Suppressor macrophage treated with lipopolysaccharide for 4 hours (primary cell): Measurements from ENCODE around the gene GADD45B.
"Not testable (repeated sequence)": the region's sequence is repeated elsewhere in the genome, so short reads cannot be mapped to it uniquely, and the experiment has no call there.

Source experiments
- DNase-seq: peaks from one replicate; pipeline ENCODE4 v3.0.0-alpha.2; 2020

The GADD45B gene

DNA sequence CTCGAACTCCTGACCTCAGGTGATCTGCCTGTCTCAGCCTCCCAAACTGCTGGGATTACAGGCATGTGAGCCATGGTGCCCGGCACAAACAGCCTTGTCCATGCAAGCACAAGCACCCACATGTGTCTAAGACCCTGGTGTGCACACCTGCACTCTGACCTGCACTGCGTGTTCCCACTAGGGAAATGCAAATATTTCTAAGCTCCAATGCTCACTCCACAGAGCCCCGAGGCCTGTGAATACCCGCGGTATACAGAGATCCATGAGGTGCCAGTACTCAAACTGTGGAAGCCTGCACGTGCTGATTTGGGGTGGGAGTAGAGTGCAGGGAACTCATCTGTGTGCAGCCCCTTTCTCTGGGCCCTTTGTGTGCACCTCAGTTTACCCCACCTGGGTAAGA, 14.7 kb downstream of the GADD45B start:
- DNase-seq = no peak

GRCh38 chr19:2491130-2491801, 15.3 kb downstream of the GADD45B start:
- no peak for DNase-seq

DNA sequence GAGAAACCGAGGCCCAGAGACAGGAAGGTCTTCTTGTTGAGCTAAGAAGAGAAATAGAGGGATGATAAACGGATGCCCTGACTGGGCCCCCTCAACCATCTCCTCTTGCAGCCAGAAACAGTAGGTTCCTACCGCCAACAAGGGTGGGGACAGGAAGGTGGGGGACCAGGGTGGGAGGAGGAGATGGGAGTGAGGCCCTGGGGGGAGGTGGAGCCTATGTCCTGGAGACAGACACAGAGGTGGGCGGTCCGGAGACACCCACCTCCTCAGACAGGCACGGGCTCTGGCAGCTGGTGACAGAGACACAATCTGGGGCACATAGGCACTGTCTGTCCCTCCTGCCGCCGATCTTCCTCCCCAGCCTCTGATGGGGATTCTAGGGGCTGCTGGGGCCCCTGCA, 16.9 kb downstream of the GADD45B start:
- no peak for DNase-seq

DNA sequence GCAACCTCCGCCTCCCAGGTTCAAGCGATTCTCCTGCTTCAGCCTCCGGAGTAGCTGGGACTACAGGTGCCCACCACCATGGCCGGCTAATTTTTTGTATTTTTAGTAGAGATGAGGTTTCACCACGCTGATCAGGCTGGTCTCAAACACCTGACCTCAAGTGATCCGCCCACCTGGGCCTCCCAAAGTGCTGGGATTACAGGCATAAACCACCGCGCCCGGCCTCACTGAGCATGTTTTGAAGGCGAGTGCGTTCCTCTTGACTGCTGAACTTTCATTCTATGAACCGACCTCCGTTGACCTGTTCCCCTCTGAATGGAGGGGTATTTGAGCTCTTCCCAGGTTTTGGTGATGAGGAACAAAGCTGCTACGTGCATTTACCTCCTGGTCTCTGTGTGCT, 17.5 kb downstream of the GADD45B start:
- DNase-seq = not testable (repeated sequence)

- DNase-seq = no peak
Measured at GRCh38 chr19:2494084-2494446, 18.1 kb downstream of the GADD45B start.

DNA sequence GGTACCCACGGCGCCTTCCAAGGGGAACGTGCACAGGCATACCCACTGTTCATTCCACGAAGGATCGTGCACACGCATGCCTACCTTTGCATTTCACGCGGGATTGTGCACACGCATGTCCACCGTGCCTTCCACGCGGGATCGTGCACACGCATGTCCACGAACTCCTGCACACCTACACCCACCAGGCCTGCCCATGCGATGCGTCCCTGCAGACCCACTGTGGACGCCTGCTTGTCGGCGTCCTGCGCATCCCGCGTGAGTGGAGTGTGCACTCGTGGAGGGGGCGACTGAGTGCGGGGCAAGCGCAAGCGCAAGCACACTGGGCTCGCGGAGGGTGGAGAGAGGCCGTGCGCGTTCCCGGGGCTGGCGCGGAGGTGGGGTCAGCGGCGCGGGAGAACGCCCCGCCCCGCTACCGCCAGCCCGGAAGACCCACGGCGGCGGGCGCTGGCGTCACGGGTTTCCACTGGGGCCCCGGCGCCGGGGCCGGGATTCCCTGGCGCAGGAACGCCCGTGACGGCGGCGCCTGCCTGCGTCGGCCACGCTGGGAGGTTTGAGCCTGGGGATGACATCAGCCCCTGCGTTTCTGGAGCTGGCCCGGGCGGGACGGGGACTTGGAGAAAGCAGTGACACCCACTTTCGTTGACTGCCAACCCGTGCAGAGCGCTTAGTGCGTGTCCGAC, 18.7 kb downstream of the GADD45B start:
- DNase-seq = peak; percentile 93

DNA sequence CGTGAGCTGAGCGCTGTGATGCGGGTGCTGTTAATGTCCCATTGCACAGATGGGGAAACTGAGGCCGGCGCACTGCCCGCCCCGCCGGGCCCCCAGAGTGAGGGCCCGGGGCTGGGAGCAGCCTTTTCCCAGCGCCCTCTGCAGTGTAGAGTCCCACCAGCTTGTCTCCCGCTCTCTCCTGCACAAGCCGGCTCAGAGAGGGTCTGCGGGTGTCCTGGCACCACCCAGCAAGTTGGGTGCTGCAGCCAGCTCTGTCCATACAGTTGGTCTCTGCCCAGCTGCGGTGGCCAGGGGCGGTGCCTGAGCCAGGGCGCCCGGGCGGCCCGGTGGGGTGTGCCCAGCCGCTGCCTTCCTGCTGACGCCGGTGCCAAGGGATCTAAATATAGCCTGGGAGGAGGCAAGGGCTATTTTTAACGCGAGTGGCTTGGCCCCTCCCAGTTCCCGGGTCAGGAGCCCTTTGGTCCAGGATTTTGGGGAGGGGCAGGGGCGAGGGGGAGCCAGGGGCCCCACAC, 19.3 kb downstream of the GADD45B start:
- peak; percentile 66 for DNase-seq

- DNase-seq = no peak
Measured at GRCh38 chr19:2495651-2496316, 19.9 kb downstream of the GADD45B start.

GRCh38 chr19:2497186-2497585, 21.3 kb downstream of the GADD45B start:
- DNase-seq = no peak

DNA sequence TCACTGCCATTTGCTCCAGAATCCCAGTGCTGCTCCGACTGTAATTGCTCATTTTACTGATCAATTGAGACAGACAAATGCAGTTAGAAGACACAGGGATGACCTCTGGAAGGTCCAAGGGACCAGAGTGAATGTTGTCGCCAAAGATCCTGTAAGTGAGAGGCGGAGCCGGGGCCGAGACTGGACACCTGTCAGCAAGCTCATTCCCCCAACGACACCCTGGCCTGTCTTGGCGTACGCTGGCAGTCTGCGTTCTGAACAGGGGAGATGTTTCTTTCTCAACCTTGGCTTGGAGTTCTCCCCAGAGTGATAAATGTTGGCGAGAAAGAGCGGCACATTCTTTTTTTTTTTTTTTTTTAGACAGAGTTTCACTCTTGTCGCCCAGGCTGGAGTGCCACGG, 24.2 kb downstream of the GADD45B start:
- no peak for DNase-seq

GRCh38 chr19:2500841-2501261, 24.9 kb downstream of the GADD45B start:
- no peak for DNase-seq

DNA sequence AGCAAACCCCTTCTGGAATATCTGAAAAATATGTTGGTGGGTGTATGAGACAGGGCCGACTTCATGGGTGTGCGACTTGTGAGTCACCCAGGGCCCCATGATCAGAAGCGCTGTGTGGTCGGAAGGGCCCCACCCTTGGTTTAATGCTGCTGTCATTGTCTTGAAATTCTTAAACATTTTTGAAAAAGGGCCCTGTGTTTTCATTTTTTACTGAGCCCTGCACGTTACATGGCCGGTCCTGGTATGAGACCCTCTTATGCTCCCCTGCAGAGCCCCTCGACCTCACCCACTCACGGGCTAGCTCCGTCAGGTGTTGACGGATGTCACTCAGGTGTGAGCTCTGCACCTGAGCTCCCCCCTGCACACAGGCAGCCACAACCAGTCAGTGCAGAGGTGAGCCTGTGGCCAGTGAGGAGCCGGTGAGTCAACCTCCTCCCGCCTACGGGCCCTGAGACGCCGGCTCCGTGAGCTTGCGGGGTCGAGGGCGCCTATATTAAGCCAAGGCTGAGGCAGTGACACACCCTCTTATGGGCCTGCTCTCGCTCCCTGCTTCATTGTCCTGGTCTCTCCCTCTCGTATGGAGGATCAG, 27.7 kb downstream of the GADD45B start:
- DNase-seq = peak; percentile 76

- DNase-seq = not testable (repeated sequence)
Measured at GRCh38 chr19:2506656-2507055, 30.7 kb downstream of the GADD45B start.

GRCh38 chr19:2507109-2507508, 31.2 kb downstream of the GADD45B start:
- peak; percentile 76 for DNase-seq

DNA sequence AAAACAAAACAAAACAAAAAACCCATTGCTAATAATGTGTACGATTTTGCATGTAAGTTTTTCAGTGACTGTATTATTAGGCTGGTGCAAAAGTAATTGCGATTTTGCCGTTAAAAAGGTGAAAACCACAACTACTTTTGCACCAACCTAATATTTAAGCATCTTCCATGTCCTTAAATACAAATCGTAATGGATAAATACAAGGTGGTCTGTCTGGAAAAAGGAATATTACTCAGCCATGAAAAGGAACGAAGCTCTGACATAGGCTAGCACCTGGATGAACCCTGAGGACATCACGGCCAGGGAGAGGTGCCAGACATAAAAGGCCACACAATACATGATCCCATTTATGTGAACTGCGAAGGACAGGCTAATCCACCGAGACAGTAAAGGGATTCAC, 33.2 kb downstream of the GADD45B start:
- no peak for DNase-seq

GRCh38 chr19:2511570-2511969, 35.6 kb downstream of the GADD45B start:
- no peak for DNase-seq

GRCh38 chr19:2511991-2512390, 36.1 kb downstream of the GADD45B start:
- DNase-seq = no peak

- DNase-seq = no peak
Measured at GRCh38 chr19:2512523-2513431, 36.9 kb downstream of the GADD45B start.

DNA sequence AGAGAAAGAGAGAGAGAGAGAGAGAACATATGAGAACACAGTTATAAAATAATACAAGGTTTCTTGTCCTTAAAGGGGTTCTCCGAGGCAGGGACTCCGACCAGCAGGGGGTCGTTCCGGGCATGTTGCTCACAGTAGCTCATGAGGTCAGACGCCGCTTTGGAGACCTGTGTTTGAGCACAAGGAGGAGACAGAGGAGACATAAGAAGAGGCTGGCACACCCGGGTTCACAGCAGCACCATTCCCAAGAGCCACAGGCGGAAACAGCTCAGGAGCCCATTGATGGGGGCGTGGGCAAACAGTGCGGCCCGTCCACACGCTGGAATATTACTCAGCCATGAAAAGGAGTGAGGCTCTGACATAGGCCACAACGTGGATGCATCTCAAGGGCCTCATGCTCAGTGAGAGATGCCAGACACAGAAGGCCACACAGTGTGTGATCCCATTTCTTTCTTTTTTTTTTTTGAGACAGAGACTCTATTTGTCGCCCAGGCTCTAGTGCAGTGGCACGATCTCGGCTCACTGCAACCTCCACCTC, 39.1 kb downstream of the GADD45B start:
- DNase-seq = no peak

DNA sequence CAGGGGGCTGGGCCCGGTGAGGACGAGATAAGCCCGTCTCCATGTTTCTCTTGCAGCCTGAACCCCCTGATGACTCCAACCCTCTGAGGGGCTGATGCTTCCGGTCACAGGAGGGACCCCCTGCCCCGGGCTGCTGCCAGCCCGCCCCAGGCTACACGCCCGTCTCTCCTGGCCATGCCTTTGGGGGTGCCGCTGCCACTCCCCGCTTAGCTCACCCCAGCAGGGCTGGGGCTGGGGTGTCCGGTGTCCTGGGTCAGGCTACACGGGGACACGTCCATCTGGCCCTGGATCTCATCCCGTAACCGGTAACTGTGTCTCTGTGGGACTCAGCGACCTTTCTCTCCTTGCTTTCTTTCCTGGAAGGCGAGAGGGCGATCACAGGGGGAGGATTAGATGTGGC, 40.8 kb downstream of the GADD45B start:
- no peak for DNase-seq

DNA sequence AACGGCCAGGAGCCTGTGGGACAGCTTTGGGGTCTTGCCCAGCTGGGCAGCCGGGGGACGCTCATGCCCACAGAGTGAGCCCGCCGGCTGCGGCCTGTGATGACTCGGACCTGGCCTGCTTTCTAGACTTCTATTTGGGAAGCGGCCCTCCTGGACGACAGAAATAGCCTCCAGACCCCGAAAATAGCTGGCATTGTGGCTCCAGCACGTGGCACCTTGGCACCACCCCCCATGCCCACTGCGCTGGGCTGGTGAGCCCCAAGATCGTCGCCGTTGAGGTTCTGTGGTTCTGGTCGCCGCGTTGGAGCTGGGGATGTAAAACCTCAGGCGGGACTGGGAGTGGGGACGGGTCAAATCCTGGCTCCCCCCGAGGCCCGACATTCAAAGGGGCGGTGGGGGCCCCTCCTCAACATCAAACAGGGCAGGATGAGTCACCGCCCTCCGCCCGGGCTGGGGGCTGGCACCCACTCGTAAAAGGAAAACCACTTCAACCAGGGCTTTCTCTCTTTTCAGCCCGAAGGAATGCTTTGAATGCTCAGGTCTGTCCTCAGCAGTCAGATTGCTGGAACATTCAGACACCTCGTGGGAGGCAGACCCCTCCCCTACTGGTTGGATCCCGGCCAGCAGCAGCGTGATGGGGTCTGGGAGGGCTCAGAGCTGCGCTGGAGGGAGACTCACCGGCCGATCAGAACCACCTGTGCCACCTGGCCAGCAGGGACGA, 42.1 kb downstream of the GADD45B start:
- no peak for DNase-seq

DNA sequence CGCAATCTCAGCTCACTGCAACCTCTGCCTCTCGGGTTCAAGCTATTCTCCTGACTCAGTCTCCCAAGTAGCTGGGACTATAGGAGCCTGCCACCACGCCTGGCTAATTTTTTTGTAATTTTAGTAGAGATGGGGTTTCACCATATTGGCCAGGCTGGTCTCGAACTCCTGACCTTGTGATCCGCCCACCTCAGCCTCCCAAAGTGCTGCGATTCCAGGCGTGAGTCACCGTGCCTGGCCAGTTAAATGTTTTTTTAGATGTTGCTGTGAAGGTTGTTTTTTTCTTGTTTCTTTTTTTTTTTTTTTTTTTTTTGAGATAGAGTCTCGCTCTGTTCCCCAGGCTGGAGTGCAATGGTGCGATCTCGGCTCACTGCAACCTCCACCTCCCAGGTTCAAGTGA, 42.9 kb downstream of the GADD45B start:
- not testable (repeated sequence) for DNase-seq
